Osteocyte (in vitro differentiated cells): Measurements from ENCODE around the gene RAB25. TPM values are rescaled to one million over a fixed set of nuclear protein-coding genes. Genes with fewer than 3 reads are reported as not detected.

Experiments used
- DNase-seq: peaks from one replicate; pipeline ENCODE4 v3.0.0; 2021; ENCODE audit warnings: mixed read lengths; ENCODE audit not compliant: unreplicated experiment; ENCODE audit errors: extremely low spot score
- H3K27ac Mint-ChIP-seq: one replicate; pipeline ENCODE4 v1.8.0; 2021; ENCODE audit warnings: mild to moderate bottlenecking, mixed read lengths; ENCODE audit not compliant: unreplicated experiment
- H3K27me3 Mint-ChIP-seq: one replicate; pipeline ENCODE4 v1.8.0; 2021; ENCODE audit warnings: mixed read lengths; ENCODE audit not compliant: unreplicated experiment
- H3K36me3 Mint-ChIP-seq: one replicate; pipeline ENCODE4 v1.8.0; 2021; ENCODE audit warnings: mixed read lengths; ENCODE audit not compliant: unreplicated experiment
- H3K4me1 Mint-ChIP-seq: one replicate; pipeline ENCODE4 v1.8.0; 2021; ENCODE audit warnings: mixed read lengths; ENCODE audit not compliant: unreplicated experiment
- H3K4me3 Mint-ChIP-seq: one replicate; pipeline ENCODE4 v1.8.0; 2021; ENCODE audit warnings: mild to moderate bottlenecking, moderate library complexity, mixed read lengths; ENCODE audit not compliant: unreplicated experiment
- H3K9me3 Mint-ChIP-seq: one replicate; pipeline ENCODE4 v1.8.0; 2021; ENCODE audit warnings: mixed read lengths; ENCODE audit not compliant: unreplicated experiment
- long read RNA-seq: library from polyadenylated mRNA; unstranded; transcript quantifications from one replicate; pipeline ENCODE4 v2.0.0, GENCODE V29; 2021
- total RNA-seq: library from RNA; stranded (reverse); gene quantifications from 2 replicates; pipeline ENCODE4 v1.2.1, GENCODE V29; 2021
- TF ChIP-seq, protein P1 (sequence below): fragments of 200-600 bp; sonication (generic); IDR thresholded peaks from 2 replicates; pipeline ENCODE4 v1.5.0; 2021; ENCODE audit warnings: antibody characterized with exemption, mild to moderate bottlenecking, moderate library complexity

Gene RAB25
- not detected in 2 replicates for total RNA-seq
- long read RNA-seq: 0 reads

DNA sequence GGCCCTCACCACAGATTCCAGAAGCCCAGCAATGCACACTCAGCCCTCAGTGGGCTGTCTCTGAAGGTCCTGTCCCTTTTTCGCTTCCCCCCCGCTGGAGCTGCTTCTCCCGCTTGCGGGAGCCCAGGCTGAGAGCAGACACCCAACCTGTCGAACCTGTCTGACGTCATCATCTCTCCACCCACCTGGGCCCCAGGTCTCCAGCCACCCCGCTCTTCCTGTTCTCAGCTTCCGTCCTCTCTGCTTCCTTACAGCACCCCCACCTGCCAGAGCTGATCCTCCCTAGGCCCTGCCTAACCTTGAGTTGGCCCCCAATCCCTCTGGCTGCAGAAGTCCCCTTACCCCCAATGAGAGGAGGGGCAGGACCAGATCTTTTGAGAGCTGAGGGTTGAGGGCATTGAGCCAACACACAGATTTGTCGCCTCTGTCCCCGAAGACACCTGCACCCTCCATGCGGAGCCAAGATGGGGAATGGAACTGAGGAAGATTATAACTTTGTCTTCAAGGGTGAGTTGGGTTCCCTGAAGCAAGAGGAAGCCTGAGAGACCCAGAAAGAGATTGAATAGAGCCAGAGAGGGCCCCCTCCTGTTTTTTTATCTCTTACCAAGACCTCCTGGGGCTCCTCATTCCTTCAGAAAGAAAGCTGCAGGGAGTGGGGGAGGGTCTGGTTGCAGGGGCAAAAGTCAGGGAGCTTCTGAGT, at the start of gene RAB25:
TSS of gene RAB25 (plus strand) at position 224 of the 700 bp plus-strand sequence. CDS start at position 465, 241 bp downstream.
- DNase-seq: no peak
- Mint-ChIP-seq H3K27me3 (no peaks in the 10 kb centered on the region), H3K9me3 (no peaks in the 10 kb centered on the region), H3K4me1 (peaks cover 3% of the 10 kb centered on the region), H3K36me3 (no peaks in the 10 kb centered on the region), H3K4me3 (no peak within 1 kb of the TSS), H3K27ac (no peak within 1 kb of the TSS)
- TF ChIP-seq, protein P1, sequence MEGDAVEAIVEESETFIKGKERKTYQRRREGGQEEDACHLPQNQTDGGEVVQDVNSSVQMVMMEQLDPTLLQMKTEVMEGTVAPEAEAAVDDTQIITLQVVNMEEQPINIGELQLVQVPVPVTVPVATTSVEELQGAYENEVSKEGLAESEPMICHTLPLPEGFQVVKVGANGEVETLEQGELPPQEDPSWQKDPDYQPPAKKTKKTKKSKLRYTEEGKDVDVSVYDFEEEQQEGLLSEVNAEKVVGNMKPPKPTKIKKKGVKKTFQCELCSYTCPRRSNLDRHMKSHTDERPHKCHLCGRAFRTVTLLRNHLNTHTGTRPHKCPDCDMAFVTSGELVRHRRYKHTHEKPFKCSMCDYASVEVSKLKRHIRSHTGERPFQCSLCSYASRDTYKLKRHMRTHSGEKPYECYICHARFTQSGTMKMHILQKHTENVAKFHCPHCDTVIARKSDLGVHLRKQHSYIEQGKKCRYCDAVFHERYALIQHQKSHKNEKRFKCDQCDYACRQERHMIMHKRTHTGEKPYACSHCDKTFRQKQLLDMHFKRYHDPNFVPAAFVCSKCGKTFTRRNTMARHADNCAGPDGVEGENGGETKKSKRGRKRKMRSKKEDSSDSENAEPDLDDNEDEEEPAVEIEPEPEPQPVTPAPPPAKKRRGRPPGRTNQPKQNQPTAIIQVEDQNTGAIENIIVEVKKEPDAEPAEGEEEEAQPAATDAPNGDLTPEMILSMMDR: no peak

DNA sequence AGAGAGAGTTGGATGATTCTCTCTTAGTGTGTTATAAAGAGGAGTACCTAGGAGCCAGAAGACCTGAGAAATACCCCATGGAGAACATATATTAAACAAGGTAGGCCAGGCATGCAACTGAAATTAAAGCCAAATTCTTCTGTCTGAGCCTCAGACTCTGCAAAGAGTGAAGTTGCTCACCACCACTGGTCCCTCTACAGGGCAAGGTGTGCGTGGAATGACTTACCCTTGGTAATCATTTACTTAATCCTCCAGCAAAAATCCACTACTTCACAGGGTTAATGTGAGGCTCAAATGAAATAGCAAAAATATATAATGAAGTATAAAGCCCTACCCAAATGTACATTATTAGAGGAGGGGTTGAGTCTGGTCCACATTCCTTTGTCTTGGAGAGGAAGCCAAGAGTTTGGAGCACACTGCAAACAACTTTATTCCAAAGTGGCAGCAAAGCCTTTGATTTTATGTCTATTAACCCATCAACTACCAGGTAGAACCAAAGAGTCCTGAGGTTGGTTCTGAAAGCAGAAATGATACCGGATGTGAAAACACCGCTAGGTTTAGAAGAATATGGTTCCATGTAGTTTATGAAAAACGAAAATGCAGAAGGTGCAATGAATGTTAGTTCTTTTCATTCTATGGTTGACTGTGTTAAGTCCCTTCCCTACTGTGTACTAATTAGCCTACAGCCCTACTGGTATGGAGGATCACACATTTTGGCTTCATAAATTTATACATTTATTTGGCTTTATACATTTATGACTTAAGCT, 48.7 kb upstream of the RAB25 start:
- no peaks in the 10 kb centered on the region for H3K4me1 Mint-ChIP-seq
- H3K36me3 Mint-ChIP-seq: peaks cover 56% of the 10 kb centered on the region
- TF ChIP-seq, protein P1: no peak
- no peak for DNase-seq
- no peak overlapping the region for H3K4me3 Mint-ChIP-seq
- H3K27me3 Mint-ChIP-seq: no peaks in the 10 kb centered on the region
- H3K9me3 Mint-ChIP-seq: no peaks in the 10 kb centered on the region
- H3K27ac Mint-ChIP-seq: no peak overlapping the region

DNA sequence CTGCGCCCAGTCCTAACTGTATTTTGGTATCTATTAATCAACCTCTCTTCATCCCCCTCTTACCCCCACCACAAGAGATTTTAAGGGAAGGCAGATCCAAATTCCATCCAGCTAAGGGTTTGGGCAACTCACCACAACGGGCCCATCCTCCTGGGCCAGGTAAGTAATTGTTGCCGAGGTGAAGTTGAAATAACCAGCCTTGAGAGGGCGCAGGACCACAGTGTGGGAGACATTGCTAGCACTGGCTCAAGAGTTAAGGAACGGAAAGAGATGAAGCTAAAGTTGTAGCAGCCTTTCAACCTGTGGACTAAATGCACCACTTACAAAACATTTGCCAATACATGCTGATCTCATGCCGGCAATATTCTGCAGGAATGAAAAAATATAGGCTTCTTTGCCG, 46.1 kb upstream of the RAB25 start:
- TF ChIP-seq, protein P1: no peak
- Mint-ChIP-seq H3K36me3 (peaks cover 51% of the 10 kb centered on the region), H3K4me3 (no peak overlapping the region), H3K27me3 (no peaks in the 10 kb centered on the region), H3K4me1 (peaks cover 10% of the 10 kb centered on the region), H3K9me3 (no peaks in the 10 kb centered on the region), H3K27ac (no peak overlapping the region)
- DNase-seq: no peak

DNA sequence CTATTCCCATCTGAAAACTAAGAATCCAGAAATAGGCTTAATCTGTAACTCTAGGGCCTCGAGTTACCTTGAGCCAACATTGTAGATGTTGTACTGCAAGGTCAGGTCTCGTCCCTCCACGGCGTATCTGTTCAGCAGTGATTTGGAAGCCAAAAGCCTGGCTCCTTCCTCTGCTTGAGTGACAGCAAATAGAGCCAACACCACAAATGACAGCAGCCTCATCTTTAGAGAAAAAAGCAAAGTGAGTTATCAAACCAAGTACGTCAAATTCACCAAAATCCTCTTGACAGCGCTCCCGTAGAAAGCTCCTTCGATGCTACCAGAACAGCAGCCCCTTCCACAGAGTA, 41.0 kb upstream of the RAB25 start:
- Mint-ChIP-seq H3K4me1 (peaks cover 16% of the 10 kb centered on the region), H3K27me3 (peaks cover 5% of the 10 kb centered on the region), H3K27ac (peak overlapping the region; percentile 83), H3K36me3 (peaks cover 15% of the 10 kb centered on the region), H3K4me3 (peak overlapping the region; percentile 96), H3K9me3 (no peaks in the 10 kb centered on the region)
- DNase-seq: no peak
- TF ChIP-seq, protein P1: no peak
